Caco-2 (cell line): ENCODE results near the gene ZNF45. TPM values are rescaled to one million over a fixed set of nuclear protein-coding genes. Genes with fewer than 3 reads are reported as not detected.

ENCODE experiments used
- BruUV-seq: library from RNA; stranded (reverse); fragments of 400-500 nt; replicated peaks from 2 replicates; lab custom pipeline; 2021; lab: Mats Ljungman, UMichigan
- CTCF ChIA-PET: fragments of 300-600 bp; sonication (Branson Sonifier 250); formaldehyde crosslinking; loops from one replicate; lab custom pipeline; 2022; ENCODE audit warnings: antibody characterized with exemption; lab: Charles Lee
- POLR2A ChIA-PET: fragments of 300-600 bp; sonication (Branson Sonifier 250); formaldehyde crosslinking; loops from one replicate; lab custom pipeline; 2022; ENCODE audit warnings: antibody characterized with exemption; lab: Charles Lee
- DNase-seq, 2 experiments: peaks; one replicate each; pipeline versions ENCODE4 v3.0.0 to v3.0.0-alpha.2; 2020 to 2022
- H3K27me3 ChIP-seq: replicated peaks from 2 replicates; pipeline ENCODE4 v1.6.0; 2011; ENCODE audit warnings: low read length; ENCODE audit not compliant: control insufficient read depth, insufficient read depth
- H3K36me3 ChIP-seq: 2 replicates; pipeline ENCODE4 v1.5.1; 2011; ENCODE audit warnings: low read length; ENCODE audit not compliant: control insufficient read depth, insufficient read depth
- H3K4me1 ChIP-seq: fragments of 250-450 bp; sonication (Bioruptor Pico); 2 replicates; pipeline ENCODE4 v1.5.1; 2020; ENCODE audit warnings: mild to moderate bottlenecking
- H3K4me3 ChIP-seq: 2 replicates; pipeline ENCODE4 v1.5.1; 2011; ENCODE audit warnings: low read depth, mild to moderate bottlenecking, control low read depth, low read length
- H3K9me3 ChIP-seq: fragments of 250-450 bp; sonication (Bioruptor Pico); 2 replicates; pipeline ENCODE4 v1.5.1; 2020; ENCODE audit warnings: mild to moderate bottlenecking, moderate library complexity
- H3K27ac Mint-ChIP-seq: one replicate; pipeline ENCODE4 v1.8.0; 2022; ENCODE audit warnings: mixed read lengths; ENCODE audit not compliant: unreplicated experiment
- H3K27me3 Mint-ChIP-seq: one replicate; pipeline ENCODE4 v1.8.0; 2022; ENCODE audit warnings: mixed read lengths; ENCODE audit not compliant: insufficient read depth, unreplicated experiment
- H3K36me3 Mint-ChIP-seq: one replicate; pipeline ENCODE4 v1.8.0; 2022; ENCODE audit warnings: mild to moderate bottlenecking, mixed read lengths; ENCODE audit not compliant: insufficient read depth, unreplicated experiment
- H3K4me1 Mint-ChIP-seq: one replicate; pipeline ENCODE4 v1.8.0; 2022; ENCODE audit warnings: low read depth, mixed read lengths; ENCODE audit not compliant: unreplicated experiment
- H3K4me3 Mint-ChIP-seq: one replicate; pipeline ENCODE4 v1.8.0; 2022; ENCODE audit warnings: mild to moderate bottlenecking, moderate library complexity, mixed read lengths; ENCODE audit not compliant: unreplicated experiment
- H3K9me3 Mint-ChIP-seq: one replicate; pipeline ENCODE4 v1.8.0; 2022; ENCODE audit warnings: mixed read lengths; ENCODE audit not compliant: unreplicated experiment
- intact Hi-C: fragments of 100-400 bp; cut with micrococcal nuclease; formaldehyde crosslinking; loops from one replicate; pipeline ENCODE4 v1.10.0; 2022; ENCODE audit not compliant: unreplicated experiment
- total RNA-seq: library from RNA; stranded (reverse); gene quantifications from 2 replicates; pipeline ENCODE4 v1.2.3, GENCODE V29; 2022
- TF ChIP-seq, protein P1 (sequence below), 2 experiments: fragments of 200-600 bp in 1 of 2; IDR thresholded peaks; 1 replicate in 1 of 2; 2 replicates in 1 of 2; pipeline versions ENCODE4 v1.5.1 to v1.8.0; 2011 to 2022; ENCODE audit warnings: antibody characterized with exemption in 1 of 2, control low read depth in 1 of 2, inconsistent platforms in 1 of 2, low read depth in 1 of 2, low read length in 1 of 2, mild to moderate bottlenecking in 1 of 2, moderate library complexity in 1 of 2; ENCODE audit not compliant: insufficient read depth in 1 of 2, severe bottlenecking in 1 of 2, unreplicated experiment in 1 of 2

ZNF45 gene
- total RNA-seq, 1 experiment from 2014 or later = 14.8 TPM

- intact Hi-C loops = no loop called here
- H3K4me1 Mint-ChIP-seq = no peaks in the 10 kb centered on the region
- H3K9me3 Mint-ChIP-seq = peaks cover 65% of the 10 kb centered on the region
- Histone ChIP-seq H3K9me3 (peaks cover 60% of the 10 kb centered on the region), H3K27me3 (no peaks in the 10 kb centered on the region; the same call in 1 of the 2 replicates), H3K4me1 (no peaks in the 10 kb centered on the region), H3K4me3 (no peak overlapping the region), H3K36me3 (peaks cover 6% of the 10 kb centered on the region)
- no TSS peak for BruUV-seq
- ChIA-PET CTCF (no interaction called here), POLR2A (no interaction called here)
- H3K4me3 Mint-ChIP-seq = no peak overlapping the region
- H3K27me3 Mint-ChIP-seq = no peaks in the 10 kb centered on the region
- TF ChIP-seq, protein P1, sequence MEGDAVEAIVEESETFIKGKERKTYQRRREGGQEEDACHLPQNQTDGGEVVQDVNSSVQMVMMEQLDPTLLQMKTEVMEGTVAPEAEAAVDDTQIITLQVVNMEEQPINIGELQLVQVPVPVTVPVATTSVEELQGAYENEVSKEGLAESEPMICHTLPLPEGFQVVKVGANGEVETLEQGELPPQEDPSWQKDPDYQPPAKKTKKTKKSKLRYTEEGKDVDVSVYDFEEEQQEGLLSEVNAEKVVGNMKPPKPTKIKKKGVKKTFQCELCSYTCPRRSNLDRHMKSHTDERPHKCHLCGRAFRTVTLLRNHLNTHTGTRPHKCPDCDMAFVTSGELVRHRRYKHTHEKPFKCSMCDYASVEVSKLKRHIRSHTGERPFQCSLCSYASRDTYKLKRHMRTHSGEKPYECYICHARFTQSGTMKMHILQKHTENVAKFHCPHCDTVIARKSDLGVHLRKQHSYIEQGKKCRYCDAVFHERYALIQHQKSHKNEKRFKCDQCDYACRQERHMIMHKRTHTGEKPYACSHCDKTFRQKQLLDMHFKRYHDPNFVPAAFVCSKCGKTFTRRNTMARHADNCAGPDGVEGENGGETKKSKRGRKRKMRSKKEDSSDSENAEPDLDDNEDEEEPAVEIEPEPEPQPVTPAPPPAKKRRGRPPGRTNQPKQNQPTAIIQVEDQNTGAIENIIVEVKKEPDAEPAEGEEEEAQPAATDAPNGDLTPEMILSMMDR (IDR thresholded peaks at IDR 0.05; ENCODE audit: insufficient read depth in 1 of 2, low read depth in 1 of 2, low read length in 1 of 2, severe bottlenecking in 1 of 2, unreplicated experiment in 1 of 2) = no peak
- peaks cover 45% of the 10 kb centered on the region for H3K36me3 Mint-ChIP-seq
- DNase-seq = no peak
- H3K27ac Mint-ChIP-seq = no peak overlapping the region
These were observed 31.1 kb upstream of the ZNF45 start for GRCh38 chr19:43966079-43966694.

GRCh38 chr19:43960411-43960810, 25.3 kb upstream of the ZNF45 start:
- no peak overlapping the region for H3K4me3 ChIP-seq
- H3K27me3 Mint-ChIP-seq = no peaks in the 10 kb centered on the region
- no peak overlapping the region for H3K27ac Mint-ChIP-seq
- no peaks in the 10 kb centered on the region; the same call in 1 of the 2 replicates for H3K27me3 ChIP-seq
- peaks cover 14% of the 10 kb centered on the region for H3K36me3 Mint-ChIP-seq
- CTCF ChIA-PET = no interaction called here
- no peak overlapping the region for H3K4me3 Mint-ChIP-seq
- BruUV-seq = no TSS peak
- DNase-seq = no peak
- POLR2A ChIA-PET = no interaction called here
- peaks cover 19% of the 10 kb centered on the region; the same call in 1 of the 2 replicates for H3K9me3 ChIP-seq
- H3K36me3 ChIP-seq = no peaks in the 10 kb centered on the region
- peaks cover 50% of the 10 kb centered on the region for H3K9me3 Mint-ChIP-seq
- TF ChIP-seq, protein P1 (IDR thresholded peaks at IDR 0.05; ENCODE audit: insufficient read depth in 1 of 2, low read depth in 1 of 2, low read length in 1 of 2, severe bottlenecking in 1 of 2, unreplicated experiment in 1 of 2) = no peak
- intact Hi-C loops = no loop called here
- H3K4me1 Mint-ChIP-seq = no peaks in the 10 kb centered on the region
- peaks cover 4% of the 10 kb centered on the region; the same call in 1 of the 2 replicates for H3K4me1 ChIP-seq

DNA sequence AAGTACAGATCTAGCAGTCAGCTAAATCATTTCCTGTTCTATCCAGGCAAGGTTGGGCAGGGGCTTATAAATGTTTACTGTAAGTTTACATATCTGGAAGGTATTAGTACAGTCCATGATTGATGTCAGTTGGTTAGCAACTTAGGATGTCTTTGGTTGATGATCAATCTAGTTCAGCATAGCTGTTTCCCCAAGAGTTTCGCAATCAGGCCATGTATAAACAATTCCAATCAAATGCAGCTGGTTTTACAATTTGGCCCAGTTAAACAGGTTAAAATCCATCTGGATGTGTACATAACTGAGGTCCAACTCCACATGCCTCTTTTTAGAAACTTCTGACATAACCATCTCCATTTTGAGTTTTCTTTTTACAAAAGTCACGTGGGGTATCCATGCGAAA, 22.8 kb upstream of the ZNF45 start:
- Mint-ChIP-seq H3K36me3 (no peaks in the 10 kb centered on the region), H3K4me3 (no peak overlapping the region), H3K27me3 (no peaks in the 10 kb centered on the region), H3K4me1 (no peaks in the 10 kb centered on the region), H3K27ac (no peak overlapping the region), H3K9me3 (peaks cover 27% of the 10 kb centered on the region)
- no peaks in the 10 kb centered on the region for H3K9me3 ChIP-seq
- ChIA-PET POLR2A (interaction anchor here (0.5 kb wide), 1 partner anchor 21 kb away, joined by 3 read pairs; no protein-coding TSS in a partner anchor), CTCF (interaction anchor here (0.7 kb wide), 1 partner anchor 137 kb away, joined by 7 read pairs; no protein-coding TSS in a partner anchor)
- DNase-seq = peak in 1 of 2 experiments; percentile 6
- TF ChIP-seq, protein P1 (IDR thresholded peaks at IDR 0.05; ENCODE audit: insufficient read depth in 1 of 2, low read depth in 1 of 2, low read length in 1 of 2, severe bottlenecking in 1 of 2, unreplicated experiment in 1 of 2) = no peak
- intact Hi-C loops = loop anchor here (10.0 kb wide), 1 partner anchor 97 kb away; the partner anchor contains the start of gene ZNF223
- no peaks in the 10 kb centered on the region; the same call in 1 of the 2 replicates for H3K36me3 ChIP-seq
- H3K4me1 ChIP-seq = peaks cover 4% of the 10 kb centered on the region; the same call in 1 of the 2 replicates
- no peaks in the 10 kb centered on the region; the same call in 1 of the 2 replicates for H3K27me3 ChIP-seq
- no peak overlapping the region for H3K4me3 ChIP-seq
- no TSS peak for BruUV-seq
